H7 (cell line): ENCODE data around the gene IL1RAP. TPM values are rescaled to one million over a fixed set of nuclear protein-coding genes. Genes with fewer than 3 reads are reported as not detected.

ENCODE experiments used
- DNase-seq: peaks from one replicate; pipeline ENCODE4 v3.0.0; 2012
- H3K27me3 ChIP-seq: 2 replicates; pipeline ENCODE4 v1.6.0; 2011; ENCODE audit warnings: mild to moderate bottlenecking, low read length; ENCODE audit not compliant: control insufficient read depth, insufficient read depth
- H3K36me3 ChIP-seq: replicated peaks from 2 replicates; pipeline ENCODE4 v1.5.1; 2011; ENCODE audit warnings: low read length; ENCODE audit not compliant: control insufficient read depth, insufficient read depth
- H3K4me3 ChIP-seq: 2 replicates; pipeline ENCODE4 v1.5.1; 2011; ENCODE audit warnings: low read depth, mild to moderate bottlenecking, control low read depth, low read length, moderate library complexity; ENCODE audit not compliant: insufficient read depth
- total RNA-seq: library from RNA; depleted of rRNA; stranded (reverse); fragments of >200 nt; shearing (Covaris generic); gene quantifications from 2 replicates; pipeline ENCODE4 v1.2.3, GENCODE V29; 2014; rRNA removed

Gene IL1RAP
- total RNA-seq, 1 experiment from 2014 or later = 3.7 TPM

DNA sequence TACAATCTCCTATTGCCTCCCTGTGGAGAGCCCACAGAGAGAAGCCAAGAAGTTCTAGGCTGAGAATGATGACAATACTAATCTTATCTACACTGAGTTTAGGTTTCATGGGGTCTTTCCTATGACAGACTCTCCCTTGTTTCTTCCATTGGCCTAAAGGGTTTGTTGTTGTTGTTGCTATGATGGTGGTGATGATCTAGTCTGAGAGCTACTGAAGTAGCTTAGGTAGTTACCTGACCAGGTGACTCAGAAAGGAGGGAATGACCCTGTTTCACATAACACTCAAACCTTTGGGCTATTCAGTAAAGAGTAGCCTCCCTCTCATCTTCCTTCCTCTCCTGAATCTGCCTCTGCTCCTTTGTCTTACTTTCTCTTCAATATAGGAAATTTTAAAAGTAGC lies 178.4 kb downstream of the IL1RAP start:
- Histone ChIP-seq H3K4me3 (no peak overlapping the region), H3K36me3 (no peaks in the 10 kb centered on the region)

GRCh38 chr3:190694335-190695001 lies 180.6 kb downstream of the IL1RAP start:
- no peak for DNase-seq
- Histone ChIP-seq H3K36me3 (no peaks in the 10 kb centered on the region), H3K4me3 (no peak overlapping the region), H3K27me3 (no peaks in the 10 kb centered on the region)

More for the DNA sequence above, 178.4 kb downstream of the IL1RAP start:
- H3K27me3 ChIP-seq = no peaks in the 10 kb centered on the region
- DNase-seq = no peak

GRCh38 chr3:190695225-190695624 lies 181.3 kb downstream of the IL1RAP start:
- no peak overlapping the region for H3K4me3 ChIP-seq
- DNase-seq = no peak
- no peaks in the 10 kb centered on the region for H3K27me3 ChIP-seq
- no peaks in the 10 kb centered on the region for H3K36me3 ChIP-seq

GRCh38 chr3:190695994-190696393 lies 182.1 kb downstream of the IL1RAP start:
- H3K36me3 ChIP-seq = no peaks in the 10 kb centered on the region
- no peaks in the 10 kb centered on the region for H3K27me3 ChIP-seq
- no peak overlapping the region for H3K4me3 ChIP-seq
- no peak for DNase-seq

DNA sequence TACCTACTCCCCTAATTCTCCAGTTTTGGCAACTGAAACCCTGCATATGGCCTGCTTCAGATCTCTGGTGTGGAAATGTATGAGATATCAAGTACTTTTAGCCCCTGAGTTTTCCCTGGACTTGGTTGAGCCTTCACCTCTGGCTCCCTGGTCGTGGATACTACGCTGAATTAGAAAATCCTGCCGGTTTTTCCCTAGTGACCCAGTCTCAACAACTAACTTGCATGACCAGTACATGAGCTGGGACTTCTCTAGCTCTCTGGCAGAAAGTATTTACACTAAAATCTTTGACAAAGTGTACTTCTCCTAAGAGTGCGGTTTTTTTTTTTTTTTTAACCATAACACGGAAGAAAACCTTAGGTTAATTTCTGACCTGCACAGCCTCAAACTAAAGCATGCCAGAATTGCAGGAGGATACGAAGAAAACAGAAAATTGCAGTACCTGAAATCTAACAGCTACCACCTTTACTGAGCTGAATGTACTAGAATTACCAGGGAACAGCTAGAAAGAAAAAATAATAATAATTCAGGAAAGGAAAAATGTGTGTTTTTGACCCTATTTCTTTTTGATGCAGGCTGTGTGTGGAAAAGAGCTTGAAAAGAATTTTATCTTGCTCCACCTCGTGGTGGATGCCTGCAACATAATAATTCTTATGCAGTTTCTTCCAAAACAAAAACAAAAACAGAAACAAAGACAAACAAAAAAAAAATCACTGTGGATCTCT lies 183.1 kb downstream of the IL1RAP start:
- Histone ChIP-seq H3K27me3 (no peaks in the 10 kb centered on the region), H3K4me3 (no peak overlapping the region), H3K36me3 (no peaks in the 10 kb centered on the region)
- DNase-seq = no peak

GRCh38 chr3:190697502-190697830 lies 183.6 kb downstream of the IL1RAP start:
- Histone ChIP-seq H3K4me3 (no peak overlapping the region), H3K27me3 (no peaks in the 10 kb centered on the region), H3K36me3 (no peaks in the 10 kb centered on the region)
- DNase-seq = no peak

GRCh38 chr3:190697901-190698300 lies 184.0 kb downstream of the IL1RAP start:
- Histone ChIP-seq H3K36me3 (no peaks in the 10 kb centered on the region), H3K4me3 (no peak overlapping the region), H3K27me3 (no peaks in the 10 kb centered on the region)
- no peak for DNase-seq

GRCh38 chr3:190699776-190700175 lies 185.9 kb downstream of the IL1RAP start:
- no peak for DNase-seq
- Histone ChIP-seq H3K27me3 (no peaks in the 10 kb centered on the region), H3K36me3 (no peaks in the 10 kb centered on the region), H3K4me3 (no peak overlapping the region)

- Histone ChIP-seq H3K36me3 (no peaks in the 10 kb centered on the region), H3K4me3 (no peak overlapping the region), H3K27me3 (no peaks in the 10 kb centered on the region)
- no peak for DNase-seq
These were observed 187.2 kb downstream of the IL1RAP start for GRCh38 chr3:190701096-190701532.

- DNase-seq = no peak
- no peaks in the 10 kb centered on the region for H3K27me3 ChIP-seq
- H3K4me3 ChIP-seq = no peak overlapping the region
- no peaks in the 10 kb centered on the region for H3K36me3 ChIP-seq
These were observed 192.7 kb downstream of the IL1RAP start for GRCh38 chr3:190706582-190706981.

Other genes starting within 250 kb of the IL1RAP start
- gene CLDN1, start 191.6 kb upstream of the IL1RAP start, total RNA-seq = 0.62 and 0.67 TPM in 2 replicates
- 0.96 and 1.6 TPM in 2 replicates for gene CLDN16, start 125.9 kb upstream of the IL1RAP start, total RNA-seq
- not detected in 2 replicates for gene TMEM207, start 64.2 kb upstream of the IL1RAP start, total RNA-seq